ENCODE data around the gene CROCC.

Gene CROCC

GRCh38 chr1:17014671-17015567 lies 93.2 kb downstream of the CROCC start:
- TF ChIP-seq, protein P1, sequence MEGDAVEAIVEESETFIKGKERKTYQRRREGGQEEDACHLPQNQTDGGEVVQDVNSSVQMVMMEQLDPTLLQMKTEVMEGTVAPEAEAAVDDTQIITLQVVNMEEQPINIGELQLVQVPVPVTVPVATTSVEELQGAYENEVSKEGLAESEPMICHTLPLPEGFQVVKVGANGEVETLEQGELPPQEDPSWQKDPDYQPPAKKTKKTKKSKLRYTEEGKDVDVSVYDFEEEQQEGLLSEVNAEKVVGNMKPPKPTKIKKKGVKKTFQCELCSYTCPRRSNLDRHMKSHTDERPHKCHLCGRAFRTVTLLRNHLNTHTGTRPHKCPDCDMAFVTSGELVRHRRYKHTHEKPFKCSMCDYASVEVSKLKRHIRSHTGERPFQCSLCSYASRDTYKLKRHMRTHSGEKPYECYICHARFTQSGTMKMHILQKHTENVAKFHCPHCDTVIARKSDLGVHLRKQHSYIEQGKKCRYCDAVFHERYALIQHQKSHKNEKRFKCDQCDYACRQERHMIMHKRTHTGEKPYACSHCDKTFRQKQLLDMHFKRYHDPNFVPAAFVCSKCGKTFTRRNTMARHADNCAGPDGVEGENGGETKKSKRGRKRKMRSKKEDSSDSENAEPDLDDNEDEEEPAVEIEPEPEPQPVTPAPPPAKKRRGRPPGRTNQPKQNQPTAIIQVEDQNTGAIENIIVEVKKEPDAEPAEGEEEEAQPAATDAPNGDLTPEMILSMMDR (IDR thresholded peaks at IDR 0.05; ENCODE audit: extremely low read depth, insufficient read depth, missing control alignments): no peak
- in situ Hi-C loops (cut with MboI; ENCODE audit: low pct_unique_long_range_greater_than_20kb, low sequenced_read_pairs, unreplicated experiment): no loop called here
- DNase-seq (ENCODE audit: low spot score): no peak

GRCh38 chr1:17016317-17016661 lies 94.6 kb downstream of the CROCC start:
- TF ChIP-seq, protein P1 (IDR thresholded peaks at IDR 0.05; ENCODE audit: extremely low read depth, insufficient read depth, missing control alignments): no peak
- in situ Hi-C loops (cut with MboI; ENCODE audit: low pct_unique_long_range_greater_than_20kb, low sequenced_read_pairs, unreplicated experiment): no loop called here
- no peak for DNase-seq (ENCODE audit: low spot score)

DNA sequence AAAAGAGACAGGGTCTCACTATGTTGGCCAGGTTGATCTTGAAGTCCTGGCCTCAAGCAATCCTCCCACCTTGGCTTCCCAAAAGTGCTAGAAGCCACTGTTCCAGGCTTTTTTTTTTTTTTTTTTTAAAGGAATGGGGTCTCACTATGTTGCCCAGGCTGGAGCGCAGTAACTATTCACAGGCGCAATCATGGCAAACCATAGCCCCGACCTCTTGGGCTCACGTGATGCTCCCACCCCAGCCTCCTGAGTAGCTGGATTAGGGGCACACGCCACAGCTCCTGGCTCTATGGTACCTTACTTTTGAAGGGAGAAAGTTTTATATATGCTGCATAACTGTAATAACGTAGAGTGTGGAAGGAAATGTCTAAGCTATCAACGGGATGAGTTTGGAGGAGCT lies 95.7 kb downstream of the CROCC start:
- TF ChIP-seq, protein P1 (IDR thresholded peaks at IDR 0.05; ENCODE audit: extremely low read depth, insufficient read depth, missing control alignments): no peak
- DNase-seq (ENCODE audit: low spot score): no peak
- in situ Hi-C loops (cut with MboI; ENCODE audit: low pct_unique_long_range_greater_than_20kb, low sequenced_read_pairs, unreplicated experiment): no loop called here

DNA sequence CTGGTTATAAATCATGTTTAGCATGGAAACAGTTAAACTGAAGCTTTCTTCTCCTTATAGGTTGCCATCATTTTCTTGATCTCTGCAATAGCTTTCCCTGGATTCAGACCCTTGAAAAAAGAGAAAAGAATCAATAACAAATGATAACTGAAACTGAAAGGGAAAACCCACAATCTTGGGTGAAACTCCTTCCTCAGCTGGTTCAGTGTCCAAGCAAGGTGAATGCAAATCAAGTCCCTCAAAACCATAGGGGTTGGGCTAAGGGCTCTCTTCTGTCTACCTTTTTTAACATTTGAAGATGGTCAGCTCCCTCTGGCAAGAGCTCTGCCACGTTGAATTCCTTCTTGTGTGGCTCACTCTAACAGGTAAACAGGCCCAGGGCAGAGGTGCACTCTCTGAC lies 97.1 kb downstream of the CROCC start:
- in situ Hi-C loops (cut with MboI; ENCODE audit: low pct_unique_long_range_greater_than_20kb, low sequenced_read_pairs, unreplicated experiment): no loop called here

GRCh38 chr1:17020502-17020901 lies 98.8 kb downstream of the CROCC start:
- no peak for DNase-seq (ENCODE audit: low spot score)
- in situ Hi-C loops (cut with MboI; ENCODE audit: low pct_unique_long_range_greater_than_20kb, low sequenced_read_pairs, unreplicated experiment): no loop called here
- TF ChIP-seq, protein P1 (IDR thresholded peaks at IDR 0.05; ENCODE audit: extremely low read depth, insufficient read depth, missing control alignments): no peak

More for the DNA sequence above, 97.1 kb downstream of the CROCC start:
- TF ChIP-seq, protein P1 (IDR thresholded peaks at IDR 0.05; ENCODE audit: extremely low read depth, insufficient read depth, missing control alignments): no peak
- peak; percentile 34 for DNase-seq (ENCODE audit: low spot score)

GRCh38 chr1:17021896-17022295 lies 100.2 kb downstream of the CROCC start:
- in situ Hi-C loops (cut with MboI; ENCODE audit: low pct_unique_long_range_greater_than_20kb, low sequenced_read_pairs, unreplicated experiment): no loop called here
- TF ChIP-seq, protein P1 (IDR thresholded peaks at IDR 0.05; ENCODE audit: extremely low read depth, insufficient read depth, missing control alignments): no peak
- DNase-seq (ENCODE audit: low spot score): no peak

All from GM13977 (cell line).